Measurements from ENCODE around the gene OR2G6. TPM values are rescaled to one million over a fixed set of nuclear protein-coding genes. Genes with fewer than 3 reads are reported as not detected.

The OR2G6 gene
- total RNA-seq, 1 donor from 2014 or later = not detected

DNA sequence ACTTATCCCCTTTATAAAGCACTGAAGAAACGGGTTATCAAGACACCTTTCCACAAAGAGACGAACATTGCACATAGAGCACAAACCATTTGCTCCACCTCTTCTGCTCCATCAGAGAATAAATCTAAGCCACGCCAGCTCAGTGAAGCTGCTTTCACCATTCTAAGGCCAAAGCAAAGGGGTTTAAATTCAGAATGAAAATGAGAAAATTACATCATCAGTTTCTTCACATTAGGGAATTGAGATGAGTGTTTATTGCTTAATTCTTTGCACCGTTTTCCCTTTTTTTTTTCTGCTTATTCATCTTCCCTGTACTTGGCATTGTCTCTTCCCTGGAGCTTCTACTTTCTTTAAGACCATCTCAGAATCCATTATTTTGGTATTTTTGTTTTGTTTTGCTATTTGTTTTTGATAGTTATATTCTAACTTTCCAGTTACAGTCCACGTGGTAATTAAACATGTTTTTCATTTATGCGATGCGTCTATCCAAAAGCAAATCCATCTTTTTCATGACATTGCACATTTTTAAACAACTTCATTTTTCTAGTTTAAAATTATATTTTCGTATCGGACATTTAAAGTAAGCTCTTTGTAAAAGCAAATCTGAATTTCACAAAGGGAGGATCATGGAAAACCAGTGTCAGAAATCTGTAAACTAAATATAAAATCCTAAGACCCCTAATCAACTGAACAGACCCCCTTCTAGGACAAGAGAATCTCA, 68.5 kb downstream of the OR2G6 start:
- H3K36me3 ChIP-seq = no peaks in the 10 kb centered on the region
- intact Hi-C loops (cut with DNase I) = no loop called here
- no peaks in the 10 kb centered on the region for H3K9me3 ChIP-seq
- no peak for TF ChIP-seq POLR2AphosphoS5 (IDR thresholded peaks at IDR 0.05; ENCODE audit: insufficient read depth in 1 of 2, low read depth in 1 of 2)
- TF ChIP-seq, protein P1, sequence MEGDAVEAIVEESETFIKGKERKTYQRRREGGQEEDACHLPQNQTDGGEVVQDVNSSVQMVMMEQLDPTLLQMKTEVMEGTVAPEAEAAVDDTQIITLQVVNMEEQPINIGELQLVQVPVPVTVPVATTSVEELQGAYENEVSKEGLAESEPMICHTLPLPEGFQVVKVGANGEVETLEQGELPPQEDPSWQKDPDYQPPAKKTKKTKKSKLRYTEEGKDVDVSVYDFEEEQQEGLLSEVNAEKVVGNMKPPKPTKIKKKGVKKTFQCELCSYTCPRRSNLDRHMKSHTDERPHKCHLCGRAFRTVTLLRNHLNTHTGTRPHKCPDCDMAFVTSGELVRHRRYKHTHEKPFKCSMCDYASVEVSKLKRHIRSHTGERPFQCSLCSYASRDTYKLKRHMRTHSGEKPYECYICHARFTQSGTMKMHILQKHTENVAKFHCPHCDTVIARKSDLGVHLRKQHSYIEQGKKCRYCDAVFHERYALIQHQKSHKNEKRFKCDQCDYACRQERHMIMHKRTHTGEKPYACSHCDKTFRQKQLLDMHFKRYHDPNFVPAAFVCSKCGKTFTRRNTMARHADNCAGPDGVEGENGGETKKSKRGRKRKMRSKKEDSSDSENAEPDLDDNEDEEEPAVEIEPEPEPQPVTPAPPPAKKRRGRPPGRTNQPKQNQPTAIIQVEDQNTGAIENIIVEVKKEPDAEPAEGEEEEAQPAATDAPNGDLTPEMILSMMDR (IDR thresholded peaks at IDR 0.05) = no peak
- TF ChIP-seq POLR2A (IDR thresholded peaks at IDR 0.05) = no peak
- DNase-seq (ENCODE audit: extremely low spot score in 2 of 2) = no peak
- H3K4me3 ChIP-seq = no peak overlapping the region
- H3K4me1 ChIP-seq = no peaks in the 10 kb centered on the region
- no peaks in the 10 kb centered on the region for H3K27me3 ChIP-seq
- no peak overlapping the region for H3K27ac ChIP-seq

Other genes with a start within 250 kb of the OR2G6 start
- not detected for gene OR2T33, start 230.1 kb upstream of the OR2G6 start, total RNA-seq
- gene OR2T12, start 204.6 kb upstream of the OR2G6 start, total RNA-seq = not detected
- gene OR2M7, start 183.5 kb upstream of the OR2G6 start, total RNA-seq = not detected
- not detected for gene OR14C36, start 159.3 kb upstream of the OR2G6 start, total RNA-seq
- gene OR2T4, start 146.4 kb upstream of the OR2G6 start, total RNA-seq = not detected
- not detected for gene OR2T6, start 132.3 kb upstream of the OR2G6 start, total RNA-seq
- gene OR2T1, start 105.0 kb upstream of the OR2G6 start, total RNA-seq = not detected
- not detected for gene OR2T2, start 62.4 kb upstream of the OR2G6 start, total RNA-seq
- gene OR2T3, start 34.7 kb upstream of the OR2G6 start, total RNA-seq = not detected
- not detected for gene OR2T5, start 19.5 kb upstream of the OR2G6 start, total RNA-seq
- gene OR2T29, start 54.7 kb downstream of the OR2G6 start, total RNA-seq = not detected
- not detected for gene OR2T34, start 66.7 kb downstream of the OR2G6 start, total RNA-seq
- gene OR2T10, start 89.6 kb downstream of the OR2G6 start, total RNA-seq = not detected
- not detected for gene OR2T11, start 127.0 kb downstream of the OR2G6 start, total RNA-seq
- not detected for gene OR2T35, start 137.2 kb downstream of the OR2G6 start, total RNA-seq
- not detected for gene OR2T27, start 147.5 kb downstream of the OR2G6 start, total RNA-seq
- gene OR14I1, start 194.7 kb downstream of the OR2G6 start, total RNA-seq = not detected
- not detected for gene LYPD8, start 247.7 kb downstream of the OR2G6 start, total RNA-seq